GM04503 (cell line): ENCODE results near the gene MAOA.
"Not testable (repeated sequence)": the region's sequence is repeated elsewhere in the genome, so short reads cannot be mapped to it uniquely, and the experiment has no call there.

ENCODE experiments used
- DNase-seq: peaks from one replicate; pipeline ENCODE4 v3.0.0-alpha.2; 2012; ENCODE audit warnings: low read depth

Gene MAOA

DNA sequence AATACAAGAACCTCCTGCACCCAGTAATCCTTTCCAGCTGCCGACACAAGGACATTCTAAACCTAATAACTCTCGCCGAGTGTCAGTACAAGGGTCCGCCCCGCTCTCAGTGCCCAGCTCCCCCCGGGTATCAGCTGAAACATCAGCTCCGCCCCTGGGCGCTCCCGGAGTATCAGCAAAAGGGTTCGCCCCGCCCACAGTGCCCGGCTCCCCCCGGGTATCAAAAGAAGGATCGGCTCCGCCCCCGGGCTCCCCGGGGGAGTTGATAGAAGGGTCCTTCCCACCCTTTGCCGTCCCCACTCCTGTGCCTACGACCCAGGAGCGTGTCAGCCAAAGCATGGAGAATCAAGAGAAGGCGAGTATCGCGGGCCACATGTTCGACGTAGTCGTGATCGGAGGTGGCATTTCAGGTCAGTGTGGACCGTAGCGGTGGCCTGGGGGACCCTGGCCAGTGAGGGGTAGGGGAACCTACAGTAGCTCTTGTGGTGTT, at the start of gene MAOA:
Gene MAOA (plus strand): TSS at position 295 of the 490 bp plus-strand sequence. CDS start 43 bp downstream, at position 338.
- no peak for DNase-seq

DNA sequence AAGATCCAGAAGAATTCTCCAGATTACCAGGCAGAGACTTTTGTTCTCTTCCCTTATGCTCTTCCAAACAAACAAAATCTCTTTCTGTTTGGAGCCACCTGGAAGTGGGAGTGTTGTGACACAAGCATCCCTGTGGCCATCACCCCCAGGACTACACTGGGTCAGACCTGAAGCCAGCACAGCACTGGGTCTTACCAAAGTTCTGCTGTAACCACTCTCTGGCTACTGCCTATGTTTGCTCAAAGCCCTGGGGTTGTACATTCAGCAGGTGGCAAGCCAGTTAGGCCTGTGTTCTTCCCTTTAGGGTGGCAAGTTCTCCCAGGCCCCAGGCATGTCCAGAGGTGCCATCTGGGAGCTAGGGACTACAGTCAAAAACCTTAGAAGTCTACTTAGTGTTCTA, 43.7 kb upstream of the MAOA start:
- no peak for DNase-seq

DNA sequence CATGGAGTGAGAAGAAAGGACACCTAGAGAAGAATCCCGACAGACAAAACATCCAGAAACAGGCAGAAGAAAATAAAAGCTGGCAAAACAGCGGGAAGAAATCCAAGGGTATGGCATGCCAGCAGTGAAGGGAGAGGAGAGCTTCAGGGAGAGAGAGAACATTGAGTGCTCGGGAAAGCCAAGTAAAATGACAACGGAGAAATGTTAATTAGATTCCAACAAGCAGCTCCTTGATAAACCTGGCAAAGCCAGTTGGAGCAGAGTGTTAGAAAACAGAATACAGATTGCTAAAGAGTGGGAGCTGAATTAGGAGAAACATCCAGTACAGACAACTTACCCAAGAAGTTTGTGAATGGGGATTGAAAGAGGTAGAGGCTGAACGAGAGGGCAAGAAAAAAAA, 40.4 kb upstream of the MAOA start:
- no peak for DNase-seq

DNA sequence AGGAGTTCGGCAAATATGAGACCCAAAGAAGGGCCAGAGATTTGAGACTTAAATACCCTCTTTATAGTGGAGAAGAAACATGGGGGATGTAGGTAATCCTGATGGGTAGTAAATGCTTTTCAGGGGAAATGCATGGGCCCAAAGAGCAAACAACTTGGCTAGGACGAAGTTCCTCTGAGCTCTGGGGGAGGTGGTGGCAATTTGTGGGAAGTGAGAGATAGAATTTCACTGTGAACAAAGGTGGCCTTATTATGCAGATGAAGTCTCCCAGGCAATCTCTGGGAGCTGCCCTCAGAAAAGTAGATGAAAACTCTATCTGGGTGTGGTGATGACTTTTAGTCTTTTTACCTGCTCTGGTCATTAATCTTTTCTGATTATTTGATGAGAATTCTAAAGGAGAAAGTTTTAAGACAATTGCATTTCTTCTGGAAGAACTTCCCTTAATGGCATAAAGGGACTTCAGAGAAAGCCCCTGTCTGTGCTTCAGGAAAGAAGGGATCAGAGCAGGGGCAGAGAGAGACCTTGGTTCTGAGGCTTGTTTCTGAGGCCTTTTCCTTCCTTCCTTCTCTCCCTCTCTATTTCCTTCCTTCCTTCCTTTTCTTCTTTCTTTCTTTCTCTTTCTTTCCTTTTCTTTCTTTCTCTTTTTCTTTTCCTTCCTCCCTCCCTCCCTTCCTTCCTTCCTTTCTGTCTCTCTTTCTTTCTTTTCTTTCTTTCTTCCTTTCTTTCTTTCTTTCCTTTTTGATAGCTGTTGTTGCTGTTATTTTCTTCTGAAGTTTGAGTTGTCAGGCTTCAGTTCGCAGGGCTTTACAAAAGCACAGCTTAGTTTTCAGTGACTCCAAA, 37.5 kb upstream of the MAOA start:
- no peak for DNase-seq

DNA sequence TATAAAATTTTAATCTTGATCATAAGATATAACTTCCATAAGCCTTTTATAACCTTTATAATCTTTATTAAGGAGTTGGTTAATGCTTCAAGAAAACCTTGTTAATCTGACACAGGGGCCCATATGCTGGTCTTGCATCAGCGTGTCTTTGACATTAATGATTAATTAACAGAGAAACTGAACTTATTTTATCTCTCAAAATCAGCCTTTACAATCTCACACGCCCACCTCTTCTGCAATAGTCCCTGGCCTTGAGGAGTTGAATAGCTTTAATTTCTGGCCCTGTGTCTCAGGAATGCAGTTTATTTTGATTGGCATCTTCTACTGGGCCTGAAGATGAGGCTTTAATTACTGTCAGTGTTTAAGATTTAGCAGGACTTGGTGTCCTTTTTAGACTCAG, 36.2 kb upstream of the MAOA start:
- DNase-seq: not testable (repeated sequence)

DNA sequence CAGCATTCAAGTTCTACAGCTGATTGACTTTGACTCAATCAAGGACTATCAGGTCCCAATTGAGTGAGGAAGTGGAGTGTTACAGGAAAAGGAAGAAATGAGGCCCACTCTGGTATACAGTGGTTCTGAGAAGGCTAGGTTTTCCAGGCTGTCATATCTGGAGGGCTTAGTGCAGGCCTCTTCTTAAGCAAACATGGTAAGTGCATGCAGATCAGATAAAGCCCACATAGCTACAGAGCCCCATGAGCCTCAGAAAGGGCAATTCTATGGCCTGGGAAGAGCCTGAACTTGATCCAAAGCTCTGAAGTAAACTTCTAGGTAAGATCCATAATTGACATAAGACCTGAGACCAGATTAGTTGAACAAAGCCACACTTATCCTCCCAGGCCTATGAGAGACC, 29.0 kb upstream of the MAOA start:
- no peak for DNase-seq

DNA sequence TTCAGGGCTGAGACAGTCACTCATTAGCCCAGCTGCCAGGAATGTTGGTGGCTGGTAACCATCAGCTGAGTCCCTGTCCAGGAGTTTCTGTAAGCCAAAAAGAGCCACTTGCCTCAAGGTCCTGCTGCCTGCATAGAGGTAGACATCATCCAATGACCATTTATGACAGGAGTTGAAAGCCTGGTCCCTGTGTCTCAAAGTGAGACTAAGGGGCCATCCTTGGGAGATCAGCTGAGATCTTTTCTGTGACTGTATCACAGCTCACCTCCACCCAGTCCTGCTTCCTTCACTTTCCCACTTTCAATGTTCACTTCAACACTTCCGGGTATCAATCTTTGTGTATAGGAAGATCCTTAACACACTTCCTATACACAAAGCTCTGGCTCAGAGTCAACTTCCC, 28.4 kb upstream of the MAOA start:
- no peak for DNase-seq

DNA sequence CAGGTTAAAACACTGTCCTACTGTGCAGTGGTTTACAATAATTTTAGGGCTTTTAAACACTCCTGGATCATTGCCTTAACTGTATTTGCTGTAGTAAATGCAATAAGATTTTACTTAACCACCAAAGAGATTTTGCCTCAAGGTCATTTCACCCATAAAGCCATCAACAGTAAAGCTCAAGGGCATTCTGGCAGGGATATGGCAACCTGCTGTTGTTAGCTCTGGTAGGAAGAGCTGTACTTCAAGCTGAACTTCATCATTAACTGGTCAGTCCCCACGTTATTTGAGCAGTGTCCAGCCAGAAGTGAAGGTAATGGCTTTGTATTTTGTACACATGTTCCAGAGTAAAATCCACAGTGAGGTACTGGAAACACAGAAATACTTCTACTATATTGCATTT, 26.9 kb upstream of the MAOA start:
- no peak for DNase-seq

DNA sequence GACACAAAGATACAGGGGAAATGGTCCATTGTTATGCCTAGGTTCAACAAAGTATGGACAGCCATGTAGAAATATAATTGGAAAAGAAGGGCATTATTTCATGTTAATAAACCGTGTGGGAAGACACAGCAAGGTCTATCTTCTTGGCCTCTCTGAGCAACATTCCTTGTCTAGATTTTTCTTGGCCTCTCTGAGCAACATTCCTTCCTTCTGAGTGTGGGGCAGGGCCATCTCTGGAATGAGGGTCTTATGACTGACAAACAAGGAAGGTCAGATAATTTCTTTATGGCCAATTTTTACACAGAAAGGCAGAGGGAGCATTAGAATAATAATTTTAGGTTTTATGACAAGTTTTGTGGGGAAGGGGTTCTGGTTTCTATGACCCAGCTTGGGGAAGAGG, 24.3 kb upstream of the MAOA start:
- no peak for DNase-seq

DNA sequence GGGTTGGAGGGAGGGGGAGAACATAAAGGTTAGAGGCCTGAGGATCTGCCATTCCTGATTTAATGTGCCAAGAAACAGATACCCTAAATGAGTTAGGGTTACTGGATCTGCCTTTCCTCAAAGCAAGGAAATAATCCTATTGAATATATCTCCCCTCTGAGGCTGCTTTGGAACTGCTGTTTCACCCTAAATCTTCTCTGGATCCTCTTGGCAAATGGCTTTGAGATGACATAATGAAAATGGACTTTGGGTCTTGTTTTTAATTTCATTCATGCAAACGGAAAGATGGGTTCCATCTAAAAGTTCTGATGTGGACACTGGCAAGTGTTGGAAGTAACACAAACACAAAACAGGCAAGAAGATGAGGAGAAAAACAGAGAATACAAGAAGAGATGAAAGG, 23.0 kb upstream of the MAOA start:
- no peak for DNase-seq

DNA sequence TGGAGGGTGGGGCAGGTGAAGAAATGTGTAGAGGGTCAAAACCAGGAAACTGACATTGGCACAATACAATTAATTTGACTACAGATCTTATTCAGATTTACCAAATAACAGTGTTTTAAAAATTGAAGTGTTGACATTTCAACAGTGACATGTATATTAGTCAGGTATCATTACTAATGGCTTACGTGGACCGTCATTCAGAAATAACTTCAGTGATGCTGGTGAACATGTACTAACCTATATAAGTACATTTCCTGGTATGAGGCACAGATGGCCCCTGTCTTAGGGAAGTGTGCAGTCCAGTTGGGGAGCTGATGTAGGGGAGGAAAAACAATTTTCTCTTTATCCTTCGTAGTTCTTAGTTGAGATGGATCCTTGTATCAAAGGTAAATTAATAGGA, 22.3 kb upstream of the MAOA start:
- no peak for DNase-seq

DNA sequence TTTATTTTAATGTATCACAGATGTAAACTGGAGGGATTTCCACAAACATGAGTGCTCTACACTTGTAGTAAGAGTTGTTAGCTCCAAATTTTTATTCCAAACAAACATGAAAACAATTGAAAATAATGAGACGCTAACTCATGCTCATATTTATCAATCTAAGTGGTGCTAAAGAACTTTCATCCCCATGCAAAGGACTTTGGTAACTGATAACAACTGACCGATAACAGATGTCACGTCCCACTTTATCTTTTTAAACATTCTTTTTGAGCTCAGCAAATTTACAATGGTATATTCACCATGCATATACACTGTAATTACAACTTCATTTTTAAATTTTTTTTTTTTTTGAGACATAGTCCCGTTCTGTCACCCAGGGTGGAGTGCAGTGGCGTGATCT, 15.6 kb upstream of the MAOA start:
- no peak for DNase-seq

DNA sequence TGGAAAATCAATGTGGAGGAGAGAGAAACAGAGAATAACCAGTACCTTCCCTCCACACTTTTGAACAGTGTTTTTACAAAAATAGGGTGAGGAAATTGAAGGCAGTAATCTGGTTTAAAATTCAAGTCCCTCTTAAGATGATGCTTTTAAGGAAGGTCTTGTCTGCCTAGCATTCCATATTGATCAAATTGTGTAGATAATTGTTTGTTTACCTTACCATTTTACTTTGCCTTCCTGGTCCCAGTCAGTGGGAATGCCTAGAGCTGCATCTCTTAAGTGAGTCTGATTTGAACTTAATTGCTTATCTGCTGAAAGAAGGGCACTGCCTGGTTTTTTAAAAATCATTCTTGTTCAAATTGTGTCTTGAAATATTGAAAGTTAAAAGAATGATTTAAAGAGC, 14.4 kb upstream of the MAOA start:
- DNase-seq: no peak

DNA sequence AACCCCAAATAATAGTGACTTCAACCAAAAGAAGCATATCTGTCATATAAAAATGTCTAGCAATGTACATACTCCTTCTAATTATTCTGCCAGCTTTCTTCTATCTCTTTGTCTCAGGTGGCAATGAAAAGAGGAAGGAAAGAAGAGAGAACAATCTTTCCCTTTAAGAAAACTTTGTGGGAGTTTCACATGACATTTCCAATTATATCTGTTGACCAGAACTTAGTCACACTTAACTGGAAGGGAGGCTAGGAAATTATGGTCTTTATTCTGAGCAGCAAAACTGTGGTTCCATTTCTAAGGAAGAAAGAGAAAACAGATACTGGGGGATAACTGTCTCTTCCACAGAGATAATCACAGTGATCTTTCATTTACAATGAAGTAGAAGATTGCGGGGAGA, 12.9 kb upstream of the MAOA start:
- no peak for DNase-seq

DNA sequence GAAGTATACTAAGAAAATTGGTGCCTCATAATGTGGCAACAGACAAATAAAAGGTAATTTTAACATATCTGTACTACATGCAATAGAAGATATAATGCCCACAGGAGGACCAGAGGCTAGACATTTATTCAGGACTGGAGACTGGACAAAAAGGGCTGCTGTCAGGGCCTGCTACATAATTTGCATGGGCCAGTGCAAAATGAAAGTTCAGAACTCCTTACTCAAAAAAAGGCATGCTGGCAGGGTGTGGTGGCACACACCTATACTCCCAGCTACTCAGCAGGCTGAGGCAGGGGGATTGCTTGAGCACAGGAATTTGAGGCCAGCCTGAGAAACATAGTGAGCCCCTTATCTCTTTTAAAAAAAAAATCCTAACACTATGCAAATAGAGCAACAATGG, 12.4 kb upstream of the MAOA start:
- no peak for DNase-seq

DNA sequence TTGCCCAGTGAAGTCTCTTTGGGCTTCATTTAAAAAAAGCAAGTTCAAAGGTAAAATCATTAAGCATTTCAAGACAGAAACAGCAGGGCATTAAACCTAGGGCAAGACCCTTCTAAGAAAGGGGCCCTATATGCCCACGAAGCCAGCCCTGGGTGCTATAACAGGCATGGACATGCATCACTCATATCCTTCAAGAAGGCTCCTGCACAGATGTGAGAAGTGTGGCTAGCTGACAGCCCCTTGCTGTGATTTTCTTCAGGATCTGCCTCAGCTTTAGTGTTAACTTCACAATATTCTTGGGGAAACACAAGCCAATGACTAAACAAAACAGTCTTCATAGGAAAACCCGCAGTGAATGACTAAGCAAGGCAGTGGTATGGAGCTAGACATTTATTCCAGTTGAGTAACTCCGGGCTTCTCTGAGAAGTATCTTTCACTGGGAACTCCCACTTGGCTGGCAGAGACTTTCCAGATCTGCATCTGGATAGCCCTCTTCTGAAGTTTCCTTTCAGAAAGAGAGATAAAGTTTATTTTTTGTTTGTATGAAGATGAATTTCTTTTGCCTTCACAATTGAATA, 11.9 kb upstream of the MAOA start:
- DNase-seq: peak; percentile 27

DNA sequence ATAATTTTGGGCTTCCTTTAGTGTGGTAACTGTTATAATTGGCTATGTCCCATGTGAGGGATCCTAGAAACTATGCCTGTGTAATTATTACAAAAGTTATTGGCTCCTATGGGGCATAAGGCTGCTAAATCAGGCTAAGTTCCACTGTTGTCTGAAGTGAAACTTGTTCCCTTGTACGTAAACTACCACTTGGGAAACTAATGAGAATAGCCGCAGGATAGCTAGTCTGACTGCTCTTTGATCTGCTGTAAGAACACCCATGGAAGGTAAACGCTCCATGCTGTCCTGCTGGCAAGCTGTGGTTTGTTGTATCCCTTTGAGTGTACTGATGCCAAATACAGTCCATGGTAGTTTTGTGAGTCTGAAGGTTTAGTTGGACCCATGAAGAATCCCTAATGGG, 9.3 kb upstream of the MAOA start:
- DNase-seq: no peak

DNA sequence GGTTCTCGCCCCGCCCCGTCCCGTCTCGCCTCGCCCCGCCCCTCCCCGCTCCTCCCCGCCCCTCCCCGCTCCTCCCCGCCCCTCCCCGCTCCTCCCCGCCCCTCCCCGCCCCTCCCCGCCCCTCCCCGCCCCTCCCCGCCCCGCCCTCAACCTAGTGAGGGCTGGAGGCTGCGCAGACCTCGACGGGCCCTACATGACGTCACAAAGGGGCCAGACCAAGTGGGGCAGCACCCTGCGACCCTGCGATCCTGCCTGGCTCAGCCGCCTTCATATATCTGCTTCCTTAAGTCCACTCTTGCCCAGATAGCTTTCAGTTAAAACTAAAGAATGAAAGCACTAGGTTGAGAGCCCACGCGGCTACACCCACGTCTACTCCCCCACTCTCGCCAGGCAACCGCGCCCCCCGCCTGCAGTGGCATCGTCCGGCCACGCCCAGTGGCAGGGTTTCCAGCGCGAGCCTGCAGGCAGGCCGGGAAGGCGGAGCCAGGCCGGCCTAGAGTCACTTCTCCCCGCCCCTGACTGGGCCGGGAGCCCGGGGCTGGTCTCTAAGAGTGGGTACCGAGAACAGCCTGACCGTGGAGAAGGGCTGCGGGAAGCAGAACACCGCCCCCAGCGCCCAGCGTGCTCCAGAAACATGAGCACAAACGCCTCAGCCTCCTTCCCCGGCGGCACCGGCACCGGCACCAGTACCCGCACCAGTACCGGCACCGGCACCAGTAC, 1.5 kb upstream of the MAOA start:
- DNase-seq: peak; percentile 32

DNA sequence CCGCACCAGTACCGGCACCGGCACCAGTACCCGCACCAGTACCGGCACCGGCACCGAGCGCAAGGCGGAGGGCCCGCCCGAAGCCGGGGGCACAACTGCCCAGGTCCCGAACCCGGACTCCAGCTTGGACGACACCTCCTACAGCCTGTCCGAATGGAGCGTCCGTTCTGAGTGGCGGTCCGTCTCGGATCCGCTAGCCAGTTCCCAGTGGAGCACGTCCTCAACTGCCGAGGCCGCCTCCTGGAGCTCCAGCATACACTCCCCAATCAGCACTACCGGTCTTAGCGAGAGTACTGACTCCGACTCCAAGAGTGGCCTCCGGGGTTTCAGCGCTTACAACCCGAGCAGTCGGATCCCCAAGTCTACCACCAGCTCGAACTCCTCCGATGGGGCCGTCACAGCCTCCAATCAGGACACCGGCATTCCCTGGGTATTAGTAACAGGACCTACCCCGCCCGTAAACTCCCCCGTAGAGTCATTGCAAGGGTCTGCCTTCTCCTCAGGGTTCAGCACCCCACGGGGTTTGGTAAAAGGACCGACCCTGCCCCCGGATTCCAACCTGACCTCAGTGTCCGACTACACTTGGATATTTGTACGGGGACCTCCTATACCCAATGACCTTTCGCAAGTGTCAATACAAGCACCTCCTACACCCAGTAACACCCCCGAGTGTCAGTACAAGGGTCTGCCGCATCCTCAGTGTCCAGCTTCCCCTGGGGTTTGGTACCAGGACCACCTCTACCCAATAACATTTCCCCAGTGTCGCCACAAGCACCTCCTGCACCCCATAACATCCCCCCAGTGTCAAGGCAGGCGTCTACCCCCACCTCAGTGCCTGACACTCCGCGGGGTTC, 721 bp upstream of the MAOA start:
- DNase-seq: no peak

DNA sequence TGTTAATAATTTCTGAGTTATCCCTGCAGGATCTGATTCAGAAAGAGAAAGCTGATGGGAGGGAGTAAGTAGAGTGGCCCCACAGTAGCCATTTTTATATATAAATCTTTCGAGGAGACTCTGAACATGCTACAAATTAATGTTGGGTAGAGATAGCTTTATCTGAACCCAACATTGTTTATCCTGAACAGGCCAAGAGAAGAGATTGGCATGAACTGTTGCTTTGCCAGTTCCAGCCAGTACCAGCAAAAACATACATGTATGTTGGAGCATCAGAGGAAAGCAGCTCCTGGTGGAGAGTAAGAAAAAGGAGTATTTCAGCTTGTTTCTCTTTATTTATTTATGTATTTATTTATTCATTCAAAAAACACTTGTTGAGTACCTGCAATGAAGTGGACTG, 1.6 kb downstream of the MAOA start:
- no peak for DNase-seq

DNA sequence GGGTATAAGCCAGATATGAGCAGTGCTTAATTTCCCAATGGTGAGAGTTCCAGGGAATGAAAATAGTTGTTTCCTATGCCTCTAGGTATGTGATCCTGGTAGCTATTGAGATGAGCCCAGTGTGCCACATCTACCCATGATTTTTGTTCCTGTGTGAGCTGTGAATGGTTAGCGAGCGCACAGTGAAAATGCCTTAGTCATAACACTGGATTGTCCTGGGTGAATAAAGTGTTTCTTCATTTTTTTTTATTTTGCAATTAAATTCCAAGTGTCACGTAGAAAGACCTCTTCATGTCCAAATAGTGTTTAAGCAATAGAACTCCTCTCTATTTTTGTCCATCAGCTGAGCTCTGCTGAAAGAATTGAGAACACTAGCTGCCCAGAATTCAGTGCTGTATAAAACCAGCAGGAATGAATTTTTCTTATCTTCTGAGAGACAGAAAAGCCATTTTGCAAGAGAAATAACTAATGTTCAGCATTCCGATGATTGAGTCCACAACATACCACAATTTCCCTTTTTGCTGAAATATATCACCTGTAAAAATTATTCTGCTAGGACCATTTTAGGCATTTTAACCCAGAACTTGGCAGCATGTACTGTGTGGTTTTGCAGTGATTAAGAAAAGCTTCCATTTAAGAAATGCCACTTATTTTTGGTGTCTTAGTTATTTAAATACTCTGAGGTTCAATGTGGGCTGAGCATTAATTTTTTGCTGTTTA, 5.6 kb downstream of the MAOA start:
- DNase-seq: peak; percentile 11

DNA sequence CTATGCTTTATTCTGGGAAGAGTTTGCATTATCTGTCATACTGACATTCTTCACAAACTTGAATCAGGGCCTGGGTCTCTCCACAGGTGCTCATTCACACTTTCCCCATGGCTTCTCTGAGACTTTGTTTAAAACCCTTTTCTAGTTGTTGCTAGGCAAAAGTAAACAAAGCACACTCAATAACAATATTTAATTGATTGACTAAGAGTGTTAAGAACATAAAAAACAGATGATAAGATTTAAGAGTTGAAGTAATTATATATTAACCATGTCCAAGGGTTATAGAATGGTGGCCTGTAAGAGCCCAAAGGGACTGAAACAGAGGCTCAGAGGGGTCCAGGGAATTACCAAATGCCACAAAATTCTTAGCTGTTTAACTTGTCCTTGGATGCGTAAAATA, 7.1 kb downstream of the MAOA start:
- no peak for DNase-seq
